ENCODE measurements around the gene MED13L. TPM values are rescaled to one million over a fixed set of nuclear protein-coding genes. Genes with fewer than 3 reads are reported as not detected.
"Not testable (repeated sequence)": the region's sequence is repeated elsewhere in the genome, so short reads cannot be mapped to it uniquely, and the experiment has no call there.

Gene MED13L
- total RNA-seq, 2 experiments from 2014 or later: 74.7 to 76.9 TPM

DNA sequence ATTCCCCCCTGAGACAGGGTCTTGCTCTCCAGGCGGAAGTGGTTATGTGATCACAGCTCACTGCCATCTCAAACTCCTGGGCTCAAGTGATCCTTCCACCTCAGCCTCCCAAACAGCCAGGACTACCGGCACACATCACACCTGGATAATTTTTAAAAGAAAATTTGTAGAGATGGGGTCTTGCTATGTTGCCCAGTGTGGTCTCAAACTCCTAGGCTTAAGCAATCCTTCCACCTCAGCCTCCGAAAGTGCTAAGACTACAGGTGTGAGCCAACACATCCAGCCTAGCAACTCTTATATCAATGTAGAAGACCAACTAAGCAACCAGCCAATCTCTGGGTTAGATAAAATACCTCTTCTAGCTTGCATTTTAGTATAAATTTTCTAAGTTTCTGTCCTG, 297.2 kb downstream of the MED13L start:
- Mint-ChIP-seq H3K27ac (no peak overlapping the region), H3K36me3 (ENCODE audit: low read depth) (peaks cover 30% of the 10 kb centered on the region), H3K9me3 (ENCODE audit: insufficient read depth) (no peaks in the 10 kb centered on the region), H3K4me3 (no peak overlapping the region), H3K27me3 (ENCODE audit: low read depth) (no peaks in the 10 kb centered on the region), H3K4me1 (ENCODE audit: low read depth) (peaks cover 5% of the 10 kb centered on the region)
- ChIA-PET CTCF (no interaction called here), POLR2A (no interaction called here)
- no peak for DNase-seq
- no peak for ATAC-seq

- CTCF ChIA-PET: no interaction called here
- Mint-ChIP-seq H3K4me3 (no peak overlapping the region), H3K27ac (no peak overlapping the region), H3K36me3 (ENCODE audit: low read depth) (peaks cover 35% of the 10 kb centered on the region), H3K9me3 (ENCODE audit: insufficient read depth) (no peaks in the 10 kb centered on the region), H3K27me3 (ENCODE audit: low read depth) (no peaks in the 10 kb centered on the region), H3K4me1 (ENCODE audit: low read depth) (peaks cover 5% of the 10 kb centered on the region)
- DNase-seq (no peak), ATAC-seq (no peak)
- POLR2A ChIA-PET: no interaction called here
These were observed 297.6 kb downstream of the MED13L start for GRCh38 chr12:115979851-115980250.

DNA sequence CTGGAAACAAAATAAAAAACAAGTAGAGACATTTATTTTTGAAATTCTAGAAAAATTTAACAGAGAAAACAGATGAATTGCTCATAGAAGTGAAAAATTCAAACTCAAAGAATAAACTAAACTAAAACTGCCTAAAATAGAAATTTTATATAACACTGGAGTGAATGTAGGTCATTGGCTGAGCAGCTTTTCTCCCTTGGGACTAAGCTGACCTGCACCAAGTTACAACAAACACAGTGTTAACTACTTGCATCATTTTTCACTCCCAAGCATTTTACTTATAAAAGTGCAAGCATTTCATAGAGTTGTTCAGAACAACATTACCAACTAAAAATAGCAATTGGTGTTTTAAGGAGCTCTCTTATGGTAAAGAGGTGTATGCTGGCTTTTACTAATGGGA, 298.1 kb downstream of the MED13L start:
- DNase-seq (no peak), ATAC-seq (no peak)
- peaks cover 37% of the 10 kb centered on the region for H3K36me3 Mint-ChIP-seq (ENCODE audit: low read depth)
- H3K27me3 Mint-ChIP-seq (ENCODE audit: low read depth): no peaks in the 10 kb centered on the region
- ChIA-PET CTCF (no interaction called here), POLR2A (no interaction called here)
- H3K9me3 Mint-ChIP-seq (ENCODE audit: insufficient read depth): no peaks in the 10 kb centered on the region
- no peak overlapping the region for H3K27ac Mint-ChIP-seq
- H3K4me3 Mint-ChIP-seq: no peak overlapping the region
- peaks cover 5% of the 10 kb centered on the region for H3K4me1 Mint-ChIP-seq (ENCODE audit: low read depth)

GRCh38 chr12:115976829-115977228, 300.7 kb downstream of the MED13L start:
- H3K4me1 Mint-ChIP-seq (ENCODE audit: low read depth); DNase-seq; ATAC-seq; H3K4me3 Mint-ChIP-seq; H3K27ac Mint-ChIP-seq; POLR2A ChIA-PET; H3K27me3 Mint-ChIP-seq (ENCODE audit: low read depth); H3K9me3 Mint-ChIP-seq (ENCODE audit: insufficient read depth): not testable (repeated sequence)
- CTCF ChIA-PET: interaction anchor here (0.9 to 1.8 kb wide), 2 partner anchors 21 to 217 kb away, joined by 3 to 5 read pairs; no protein-coding TSS in a partner anchor
- H3K36me3 Mint-ChIP-seq (ENCODE audit: low read depth): peaks cover 42% of the 10 kb centered on the region

DNA sequence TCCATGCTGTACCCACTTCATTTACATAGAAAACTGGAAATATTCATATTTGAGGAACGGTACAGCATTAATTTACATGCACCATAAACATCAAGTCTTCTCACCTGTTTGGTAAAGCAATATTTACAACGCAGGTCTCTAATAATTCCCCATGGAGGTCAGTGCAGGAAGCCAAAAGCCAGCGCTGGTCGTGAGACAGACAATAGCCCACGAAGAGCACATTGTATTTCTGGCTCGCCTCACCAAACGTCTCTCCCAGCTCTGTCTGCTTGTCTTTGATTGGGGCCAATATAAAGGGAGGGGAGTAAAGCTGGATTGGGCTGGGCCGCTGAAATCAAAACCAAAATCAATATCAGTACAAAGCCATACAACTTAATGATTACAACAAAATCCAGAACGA, 302.1 kb downstream of the MED13L start:
- peaks cover 49% of the 10 kb centered on the region for H3K36me3 Mint-ChIP-seq (ENCODE audit: low read depth)
- ChIA-PET POLR2A (no interaction called here), CTCF (no interaction called here)
- H3K4me3 Mint-ChIP-seq: no peak overlapping the region
- DNase-seq (no peak), ATAC-seq (no peak)
- no peak overlapping the region for H3K27ac Mint-ChIP-seq
- no peaks in the 10 kb centered on the region for H3K9me3 Mint-ChIP-seq (ENCODE audit: insufficient read depth)
- no peaks in the 10 kb centered on the region for H3K27me3 Mint-ChIP-seq (ENCODE audit: low read depth)
- no peaks in the 10 kb centered on the region for H3K4me1 Mint-ChIP-seq (ENCODE audit: low read depth)

DNA sequence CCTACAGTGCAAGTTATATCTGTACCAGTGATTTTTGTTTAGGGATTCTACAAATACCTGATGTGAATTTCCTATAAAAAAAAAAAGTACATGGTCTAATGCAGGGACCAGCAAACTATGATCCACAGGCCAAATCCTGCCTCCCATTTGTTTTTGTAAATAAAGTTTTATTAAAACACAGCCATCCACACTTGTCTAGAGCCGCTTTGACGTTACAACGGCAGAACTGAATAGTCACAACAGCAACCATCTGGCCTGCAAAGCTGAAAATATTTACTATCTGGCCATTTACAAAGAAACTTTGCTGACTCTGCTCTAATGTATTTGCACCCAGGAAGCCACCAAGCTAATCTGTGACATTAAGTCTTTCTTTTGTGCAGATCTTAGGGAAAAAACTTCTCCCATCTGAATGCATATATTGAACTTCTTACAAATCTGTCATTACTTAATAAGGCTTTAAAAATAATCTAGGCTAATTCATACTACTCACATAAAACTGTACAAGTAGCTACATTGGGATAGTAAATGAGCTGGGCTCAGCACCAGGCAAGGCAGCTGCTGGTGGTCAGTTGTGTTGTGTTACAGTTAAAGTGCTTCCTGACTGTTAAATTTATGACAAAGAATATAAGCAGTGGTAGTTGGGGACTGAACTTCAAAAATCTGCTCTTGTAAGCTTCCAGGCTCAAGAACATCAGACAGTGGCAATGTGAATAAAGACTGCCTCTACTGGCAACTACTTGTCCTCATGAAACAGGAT, 303.3 kb downstream of the MED13L start:
- Mint-ChIP-seq H3K4me3 (no peak overlapping the region), H3K27ac (no peak overlapping the region), H3K9me3 (ENCODE audit: insufficient read depth) (no peaks in the 10 kb centered on the region), H3K4me1 (ENCODE audit: low read depth) (no peaks in the 10 kb centered on the region), H3K27me3 (ENCODE audit: low read depth) (no peaks in the 10 kb centered on the region), H3K36me3 (ENCODE audit: low read depth) (peaks cover 48% of the 10 kb centered on the region)
- ChIA-PET CTCF (interaction anchor here (0.7 kb wide), 1 partner anchor 25 kb away, joined by 3 read pairs; no protein-coding TSS in a partner anchor), POLR2A (no interaction called here)
- DNase-seq: no peak
- ATAC-seq: no peak

DNA sequence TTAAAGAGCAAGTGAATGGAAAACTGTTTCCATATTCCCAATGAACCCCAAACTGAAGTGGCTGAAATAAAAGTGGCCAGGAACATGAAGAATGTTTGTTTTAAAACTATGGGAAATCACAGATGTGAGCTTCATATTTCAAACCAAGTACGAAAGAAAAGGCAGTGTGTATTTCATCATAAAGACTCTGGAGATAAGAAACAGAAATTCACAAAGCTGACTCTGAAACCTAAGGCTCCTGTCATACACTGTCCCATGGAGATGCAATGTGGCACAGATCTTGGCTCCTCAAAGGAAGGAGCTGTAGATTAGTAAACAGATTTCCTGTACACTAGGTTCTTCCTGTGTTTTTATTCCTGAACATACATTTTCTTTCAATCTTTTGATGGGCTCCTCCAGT, 304.4 kb downstream of the MED13L start:
- ChIA-PET CTCF (interaction anchor here (1.4 kb wide), 1 partner anchor 16 kb away, joined by 3 read pairs; no protein-coding TSS in a partner anchor), POLR2A (no interaction called here)
- H3K27ac Mint-ChIP-seq: no peak overlapping the region
- DNase-seq (no peak), ATAC-seq (no peak)
- H3K4me3 Mint-ChIP-seq: no peak overlapping the region
- H3K27me3 Mint-ChIP-seq (ENCODE audit: low read depth): no peaks in the 10 kb centered on the region
- no peaks in the 10 kb centered on the region for H3K9me3 Mint-ChIP-seq (ENCODE audit: insufficient read depth)
- H3K36me3 Mint-ChIP-seq (ENCODE audit: low read depth): peaks cover 56% of the 10 kb centered on the region
- no peaks in the 10 kb centered on the region for H3K4me1 Mint-ChIP-seq (ENCODE audit: low read depth)

DNA sequence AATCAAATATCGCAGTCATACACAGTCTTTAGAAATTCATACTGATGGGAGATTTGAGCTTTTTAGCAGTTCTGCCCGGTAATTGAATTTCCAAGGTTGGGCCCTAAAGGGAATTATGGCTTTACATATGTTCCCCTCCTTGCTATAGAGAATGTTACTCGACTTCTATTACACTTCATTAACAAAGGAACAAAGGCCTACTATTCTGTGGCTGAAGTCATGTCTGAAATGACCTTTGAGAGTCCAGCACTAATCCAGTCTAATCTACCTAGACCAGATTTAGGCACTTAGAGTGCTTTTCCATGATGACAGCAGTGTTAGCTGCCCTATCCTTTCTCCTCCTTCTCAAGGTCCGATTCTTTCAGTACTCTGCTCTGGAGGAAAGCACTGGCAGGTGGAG, 305.3 kb downstream of the MED13L start:
- no peaks in the 10 kb centered on the region for H3K9me3 Mint-ChIP-seq (ENCODE audit: insufficient read depth)
- peaks cover 56% of the 10 kb centered on the region for H3K36me3 Mint-ChIP-seq (ENCODE audit: low read depth)
- no peaks in the 10 kb centered on the region for H3K27me3 Mint-ChIP-seq (ENCODE audit: low read depth)
- no peak overlapping the region for H3K27ac Mint-ChIP-seq
- POLR2A ChIA-PET: no interaction called here
- no peak overlapping the region for H3K4me3 Mint-ChIP-seq
- CTCF ChIA-PET: interaction anchor here (1.4 kb wide), 1 partner anchor 16 kb away, joined by 3 read pairs; no protein-coding TSS in a partner anchor
- H3K4me1 Mint-ChIP-seq (ENCODE audit: low read depth): peaks cover 2% of the 10 kb centered on the region
- DNase-seq (no peak), ATAC-seq (no peak)

- Mint-ChIP-seq H3K36me3 (ENCODE audit: low read depth) (peaks cover 74% of the 10 kb centered on the region), H3K27me3 (ENCODE audit: low read depth) (no peaks in the 10 kb centered on the region), H3K27ac (peak overlapping the region; percentile 1), H3K4me1 (ENCODE audit: low read depth) (peaks cover 39% of the 10 kb centered on the region), H3K4me3 (no peak overlapping the region), H3K9me3 (ENCODE audit: insufficient read depth) (no peaks in the 10 kb centered on the region)
- ChIA-PET CTCF (interaction anchor here (0.7 kb wide), 1 partner anchor 440 kb away, joined by 5 read pairs; no protein-coding TSS in a partner anchor), POLR2A (no interaction called here)
- no peak for DNase-seq
- no peak for ATAC-seq
These were observed 309.3 kb downstream of the MED13L start for GRCh38 chr12:115968211-115968610.

- peaks cover 49% of the 10 kb centered on the region for H3K4me1 Mint-ChIP-seq (ENCODE audit: low read depth)
- ChIA-PET POLR2A (no interaction called here), CTCF (no interaction called here)
- no peaks in the 10 kb centered on the region for H3K9me3 Mint-ChIP-seq (ENCODE audit: insufficient read depth)
- DNase-seq (no peak), ATAC-seq (no peak)
- no peaks in the 10 kb centered on the region for H3K27me3 Mint-ChIP-seq (ENCODE audit: low read depth)
- peaks cover 72% of the 10 kb centered on the region for H3K36me3 Mint-ChIP-seq (ENCODE audit: low read depth)
- no peak overlapping the region for H3K4me3 Mint-ChIP-seq
- H3K27ac Mint-ChIP-seq: peak overlapping the region; percentile 88
These were observed 311.1 kb downstream of the MED13L start for GRCh38 chr12:115966376-115966775.

- Mint-ChIP-seq H3K36me3 (ENCODE audit: low read depth) (peaks cover 74% of the 10 kb centered on the region), H3K9me3 (ENCODE audit: insufficient read depth) (no peaks in the 10 kb centered on the region), H3K27ac (peak overlapping the region; percentile 86), H3K4me1 (ENCODE audit: low read depth) (peaks cover 64% of the 10 kb centered on the region), H3K27me3 (ENCODE audit: low read depth) (no peaks in the 10 kb centered on the region), H3K4me3 (peak overlapping the region; percentile 53)
- ATAC-seq (peak; percentile 66), DNase-seq (peak; percentile 65)
- POLR2A ChIA-PET: no interaction called here
- CTCF ChIA-PET: no interaction called here
These were observed 312.9 kb downstream of the MED13L start for GRCh38 chr12:115964626-115965025.

GRCh38 chr12:115964214-115964613, 313.3 kb downstream of the MED13L start:
- peaks cover 65% of the 10 kb centered on the region for H3K4me1 Mint-ChIP-seq (ENCODE audit: low read depth)
- ChIA-PET CTCF (no interaction called here), POLR2A (no interaction called here)
- H3K27me3 Mint-ChIP-seq (ENCODE audit: low read depth): no peaks in the 10 kb centered on the region
- DNase-seq (no peak), ATAC-seq (peak; percentile 4)
- peak overlapping the region; percentile 86 for H3K27ac Mint-ChIP-seq
- peaks cover 75% of the 10 kb centered on the region for H3K36me3 Mint-ChIP-seq (ENCODE audit: low read depth)
- H3K4me3 Mint-ChIP-seq: peak overlapping the region; percentile 53
- no peaks in the 10 kb centered on the region for H3K9me3 Mint-ChIP-seq (ENCODE audit: insufficient read depth)

DNA sequence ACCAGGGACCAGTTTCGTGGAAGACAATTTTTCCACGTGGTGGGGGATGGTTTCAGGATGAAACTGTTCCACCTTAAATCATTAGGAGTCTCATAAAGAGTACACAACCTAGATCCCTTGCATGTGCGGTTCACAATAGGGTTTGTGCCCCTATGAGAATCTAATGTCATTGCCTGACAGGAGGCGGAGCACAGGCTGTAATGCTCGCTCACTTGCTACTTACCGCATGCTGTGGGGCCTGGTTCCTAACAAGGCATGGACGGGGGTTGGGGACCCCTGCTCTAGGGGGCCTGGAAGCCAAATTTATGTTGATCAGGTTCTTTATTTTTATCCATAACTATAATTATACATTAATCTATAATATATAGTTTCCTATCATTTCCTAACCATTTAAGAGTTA, 315.3 kb downstream of the MED13L start:
- H3K27me3 Mint-ChIP-seq (ENCODE audit: low read depth): no peaks in the 10 kb centered on the region
- CTCF ChIA-PET: no interaction called here
- H3K27ac Mint-ChIP-seq: no peak overlapping the region
- no peak for DNase-seq
- peaks cover 68% of the 10 kb centered on the region for H3K4me1 Mint-ChIP-seq (ENCODE audit: low read depth)
- POLR2A ChIA-PET: no interaction called here
- no peak overlapping the region for H3K4me3 Mint-ChIP-seq
- no peak for ATAC-seq
- H3K36me3 Mint-ChIP-seq (ENCODE audit: low read depth): peaks cover 69% of the 10 kb centered on the region
- no peaks in the 10 kb centered on the region for H3K9me3 Mint-ChIP-seq (ENCODE audit: insufficient read depth)

Data from activated CD8-positive, alpha-beta T cell treated with anti-CD3 and anti-CD28 coated beads, Interleukin-2, amount 10 ng/mL, durations not matched to agents 7 days and 5 days (primary cell).